ENCODE results near the gene MCU. TPM values are rescaled to one million over a fixed set of nuclear protein-coding genes. Genes with fewer than 3 reads are reported as not detected.
"Not testable (repeated sequence)": the region's sequence is repeated elsewhere in the genome, so short reads cannot be mapped to it uniquely, and the experiment has no call there.

MCU gene
- total RNA-seq, 1 experiment from 2014 or later = 37.2 TPM

DNA sequence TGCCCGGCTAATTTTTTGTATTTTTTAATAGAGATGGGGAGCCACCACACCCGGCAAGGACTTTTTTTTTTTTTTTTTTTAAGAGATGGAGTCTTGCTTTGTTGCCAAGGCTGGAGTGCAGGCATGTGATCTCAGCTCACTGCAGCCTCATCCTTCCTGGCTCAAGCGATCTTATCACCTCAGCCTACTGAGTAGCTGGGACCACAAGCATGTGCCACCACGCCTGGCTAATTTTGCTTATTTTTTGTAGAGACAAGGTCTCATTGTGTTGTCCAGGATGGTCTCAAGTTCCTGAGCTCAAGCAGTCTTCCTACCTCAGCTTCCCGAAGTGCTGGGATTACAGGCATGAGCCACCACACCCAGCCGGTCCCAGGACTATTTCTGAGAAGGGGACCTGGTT is 9.3 kb upstream of the MCU start:
- Mint-ChIP-seq H3K36me3 (no peaks in the 10 kb centered on the region), H3K4me3 (no peak overlapping the region), H3K9me3 (no peaks in the 10 kb centered on the region), H3K27me3 (ENCODE audit: low read depth) (no peaks in the 10 kb centered on the region), H3K4me1 (no peaks in the 10 kb centered on the region), H3K27ac (no peak overlapping the region)
- TF ChIP-seq ESRRA (CRISPR knock-in tag; IDR thresholded peaks at IDR 0.05; ENCODE audit: borderline replicate concordance) (no peak), SMAD4 (CRISPR knock-in tag; IDR thresholded peaks at IDR 0.05) (no peak), GABPB1 (CRISPR knock-in tag; IDR thresholded peaks at IDR 0.05) (no peak), PRRX2 (CRISPR knock-in tag; IDR thresholded peaks at IDR 0.05) (no peak), TEAD1 (CRISPR knock-in tag; IDR thresholded peaks at IDR 0.05) (no peak), MXD4 (CRISPR knock-in tag; IDR thresholded peaks at IDR 0.05; ENCODE audit: borderline replicate concordance) (no peak), NR1H2 (CRISPR knock-in tag; IDR thresholded peaks at IDR 0.05) (no peak), NR2C2 (CRISPR knock-in tag; IDR thresholded peaks at IDR 0.05) (no peak), NR3C1 (CRISPR knock-in tag; conservative IDR thresholded peaks at IDR 0.05; ENCODE audit: low read depth) (no peak), FOXP1 (CRISPR knock-in tag; IDR thresholded peaks at IDR 0.05; ENCODE audit: borderline replicate concordance) (no peak)
- TF ChIP-seq, protein P1, sequence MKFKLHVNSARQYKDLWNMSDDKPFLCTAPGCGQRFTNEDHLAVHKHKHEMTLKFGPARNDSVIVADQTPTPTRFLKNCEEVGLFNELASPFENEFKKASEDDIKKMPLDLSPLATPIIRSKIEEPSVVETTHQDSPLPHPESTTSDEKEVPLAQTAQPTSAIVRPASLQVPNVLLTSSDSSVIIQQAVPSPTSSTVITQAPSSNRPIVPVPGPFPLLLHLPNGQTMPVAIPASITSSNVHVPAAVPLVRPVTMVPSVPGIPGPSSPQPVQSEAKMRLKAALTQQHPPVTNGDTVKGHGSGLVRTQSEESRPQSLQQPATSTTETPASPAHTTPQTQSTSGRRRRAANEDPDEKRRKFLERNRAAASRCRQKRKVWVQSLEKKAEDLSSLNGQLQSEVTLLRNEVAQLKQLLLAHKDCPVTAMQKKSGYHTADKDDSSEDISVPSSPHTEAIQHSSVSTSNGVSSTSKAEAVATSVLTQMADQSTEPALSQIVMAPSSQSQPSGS (CRISPR knock-in tag; IDR thresholded peaks at IDR 0.05; ENCODE audit: borderline replicate concordance, low read depth) = no peak
- TF ChIP-seq, protein P2, sequence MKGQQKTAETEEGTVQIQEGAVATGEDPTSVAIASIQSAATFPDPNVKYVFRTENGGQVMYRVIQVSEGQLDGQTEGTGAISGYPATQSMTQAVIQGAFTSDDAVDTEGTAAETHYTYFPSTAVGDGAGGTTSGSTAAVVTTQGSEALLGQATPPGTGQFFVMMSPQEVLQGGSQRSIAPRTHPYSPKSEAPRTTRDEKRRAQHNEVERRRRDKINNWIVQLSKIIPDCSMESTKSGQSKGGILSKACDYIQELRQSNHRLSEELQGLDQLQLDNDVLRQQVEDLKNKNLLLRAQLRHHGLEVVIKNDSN (CRISPR knock-in tag; IDR thresholded peaks at IDR 0.05) = no peak
- TF ChIP-seq, protein P3, sequence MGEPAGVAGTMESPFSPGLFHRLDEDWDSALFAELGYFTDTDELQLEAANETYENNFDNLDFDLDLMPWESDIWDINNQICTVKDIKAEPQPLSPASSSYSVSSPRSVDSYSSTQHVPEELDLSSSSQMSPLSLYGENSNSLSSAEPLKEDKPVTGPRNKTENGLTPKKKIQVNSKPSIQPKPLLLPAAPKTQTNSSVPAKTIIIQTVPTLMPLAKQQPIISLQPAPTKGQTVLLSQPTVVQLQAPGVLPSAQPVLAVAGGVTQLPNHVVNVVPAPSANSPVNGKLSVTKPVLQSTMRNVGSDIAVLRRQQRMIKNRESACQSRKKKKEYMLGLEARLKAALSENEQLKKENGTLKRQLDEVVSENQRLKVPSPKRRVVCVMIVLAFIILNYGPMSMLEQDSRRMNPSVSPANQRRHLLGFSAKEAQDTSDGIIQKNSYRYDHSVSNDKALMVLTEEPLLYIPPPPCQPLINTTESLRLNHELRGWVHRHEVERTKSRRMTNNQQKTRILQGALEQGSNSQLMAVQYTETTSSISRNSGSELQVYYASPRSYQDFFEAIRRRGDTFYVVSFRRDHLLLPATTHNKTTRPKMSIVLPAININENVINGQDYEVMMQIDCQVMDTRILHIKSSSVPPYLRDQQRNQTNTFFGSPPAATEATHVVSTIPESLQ (CRISPR knock-in tag; IDR thresholded peaks at IDR 0.05) = no peak
- TF ChIP-seq, protein P4, sequence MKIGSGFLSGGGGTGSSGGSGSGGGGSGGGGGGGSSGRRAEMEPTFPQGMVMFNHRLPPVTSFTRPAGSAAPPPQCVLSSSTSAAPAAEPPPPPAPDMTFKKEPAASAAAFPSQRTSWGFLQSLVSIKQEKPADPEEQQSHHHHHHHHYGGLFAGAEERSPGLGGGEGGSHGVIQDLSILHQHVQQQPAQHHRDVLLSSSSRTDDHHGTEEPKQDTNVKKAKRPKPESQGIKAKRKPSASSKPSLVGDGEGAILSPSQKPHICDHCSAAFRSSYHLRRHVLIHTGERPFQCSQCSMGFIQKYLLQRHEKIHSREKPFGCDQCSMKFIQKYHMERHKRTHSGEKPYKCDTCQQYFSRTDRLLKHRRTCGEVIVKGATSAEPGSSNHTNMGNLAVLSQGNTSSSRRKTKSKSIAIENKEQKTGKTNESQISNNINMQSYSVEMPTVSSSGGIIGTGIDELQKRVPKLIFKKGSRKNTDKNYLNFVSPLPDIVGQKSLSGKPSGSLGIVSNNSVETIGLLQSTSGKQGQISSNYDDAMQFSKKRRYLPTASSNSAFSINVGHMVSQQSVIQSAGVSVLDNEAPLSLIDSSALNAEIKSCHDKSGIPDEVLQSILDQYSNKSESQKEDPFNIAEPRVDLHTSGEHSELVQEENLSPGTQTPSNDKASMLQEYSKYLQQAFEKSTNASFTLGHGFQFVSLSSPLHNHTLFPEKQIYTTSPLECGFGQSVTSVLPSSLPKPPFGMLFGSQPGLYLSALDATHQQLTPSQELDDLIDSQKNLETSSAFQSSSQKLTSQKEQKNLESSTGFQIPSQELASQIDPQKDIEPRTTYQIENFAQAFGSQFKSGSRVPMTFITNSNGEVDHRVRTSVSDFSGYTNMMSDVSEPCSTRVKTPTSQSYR (CRISPR knock-in tag; IDR thresholded peaks at IDR 0.05) = no peak
- ChIA-PET CTCF (interaction anchor here (1.0 kb wide), 1 partner anchor 13 kb away, joined by 4 read pairs; no protein-coding TSS in a partner anchor), POLR2A (interaction anchor here (0.6 to 0.7 kb wide), 2 partner anchors 70 to 244 kb away, joined by 3 to 6 read pairs; no protein-coding TSS in a partner anchor)
- ATAC-seq (no peak), DNase-seq (ENCODE audit: low spot score) (no peak)

DNA sequence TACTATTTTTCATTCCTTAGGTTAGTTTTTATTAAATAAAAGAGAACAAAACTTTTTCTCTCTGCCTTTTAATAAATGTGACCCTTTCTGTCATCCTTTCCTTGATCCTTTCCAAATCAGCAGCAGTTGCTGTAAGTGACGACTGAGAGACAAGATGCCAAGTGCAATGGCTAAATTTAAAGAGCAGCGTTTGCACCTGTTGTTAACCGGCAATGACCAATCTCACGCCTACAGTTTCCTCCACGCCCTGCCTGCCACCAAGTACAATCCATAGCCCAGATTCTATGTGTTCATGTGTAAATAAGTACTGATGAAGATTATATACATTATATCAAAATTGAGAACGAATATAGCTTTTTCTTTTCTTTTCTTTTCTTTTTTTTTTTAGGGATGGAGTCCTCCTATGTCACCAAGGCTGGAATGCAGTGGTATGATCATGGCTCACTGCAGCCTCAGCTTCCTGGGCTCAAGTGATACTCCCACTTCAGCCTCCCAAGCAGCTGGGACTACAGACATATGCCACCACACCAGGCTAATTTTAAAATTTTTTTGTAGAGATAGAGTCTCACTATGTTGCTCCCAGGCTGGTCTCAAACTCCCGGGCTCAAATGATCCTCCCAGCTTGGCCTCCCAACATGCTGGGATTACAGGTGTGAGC is 6.5 kb upstream of the MCU start:
- Mint-ChIP-seq H3K36me3 (no peaks in the 10 kb centered on the region), H3K27ac (no peak overlapping the region), H3K4me1 (no peaks in the 10 kb centered on the region), H3K4me3 (no peak overlapping the region), H3K9me3 (no peaks in the 10 kb centered on the region), H3K27me3 (ENCODE audit: low read depth) (no peaks in the 10 kb centered on the region)
- no peak for ATAC-seq
- no peak for TF ChIP-seq JAZF1 (CRISPR knock-in tag; IDR thresholded peaks at IDR 0.05)
- ChIA-PET CTCF (no interaction called here), POLR2A (interaction anchor here (0.7 kb wide), 1 partner anchor 871 kb away, joined by 6 read pairs; no protein-coding TSS in a partner anchor)
- DNase-seq (ENCODE audit: low spot score) = no peak

DNA sequence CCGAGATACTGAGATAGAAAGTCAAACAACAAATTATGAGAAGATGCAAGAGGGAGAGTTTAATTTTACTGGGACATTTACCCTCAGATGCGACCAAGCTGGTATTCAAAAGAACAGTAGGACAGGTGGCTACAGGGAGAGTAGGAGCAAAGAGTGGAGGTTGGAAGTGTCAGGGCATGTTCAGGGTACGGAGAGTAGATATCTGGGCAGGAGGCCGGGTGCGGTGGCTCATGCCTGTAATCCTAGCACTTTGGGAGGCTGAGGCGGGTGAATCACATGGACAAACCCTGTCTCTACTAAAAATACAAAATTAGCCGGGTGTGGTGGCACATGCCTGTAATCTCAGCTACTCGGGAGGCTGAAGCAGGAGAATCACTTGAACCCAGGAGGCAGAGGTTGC is 5.5 kb upstream of the MCU start:
- H3K9me3 Mint-ChIP-seq; H3K27me3 Mint-ChIP-seq (ENCODE audit: low read depth); H3K36me3 Mint-ChIP-seq; H3K4me1 Mint-ChIP-seq; POLR2A ChIA-PET; H3K4me3 Mint-ChIP-seq; ATAC-seq; DNase-seq (ENCODE audit: low spot score); H3K27ac Mint-ChIP-seq: not testable (repeated sequence)
- CTCF ChIA-PET = interaction anchor here (0.6 kb wide), 1 partner anchor 410 kb away, joined by 3 read pairs; the partner anchor contains the start of gene P4HA1
